NAMALWA (cell line): ENCODE measurements around the gene NOX3.
"Not testable (repeated sequence)": the region's sequence is repeated elsewhere in the genome, so short reads cannot be mapped to it uniquely, and the experiment has no call there.

ENCODE experiments used
- DNase-seq: peaks from one replicate; pipeline ENCODE4 v3.0.0-alpha.2; 2015; ENCODE audit warnings: low spot score

Gene NOX3

DNA sequence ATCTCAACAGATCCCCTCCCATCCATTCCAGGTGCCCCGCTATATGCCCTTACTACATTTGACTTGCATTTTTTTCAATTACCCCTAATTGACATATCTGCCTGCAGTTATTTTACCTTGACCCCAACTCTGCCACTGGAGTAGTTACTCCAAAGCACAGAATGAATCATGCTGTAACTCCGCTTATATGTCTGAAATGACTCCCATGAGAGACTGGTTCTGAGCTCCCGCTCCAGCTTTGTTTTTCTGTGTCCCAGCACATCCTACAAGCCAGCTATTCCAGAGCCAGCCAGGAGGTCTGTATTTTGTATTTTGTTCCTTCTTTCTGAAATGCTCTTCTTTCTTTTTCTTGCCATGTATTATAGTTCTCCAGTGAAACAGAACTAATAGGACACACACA, 10.9 kb upstream of the NOX3 start:
- no peak for DNase-seq

DNA sequence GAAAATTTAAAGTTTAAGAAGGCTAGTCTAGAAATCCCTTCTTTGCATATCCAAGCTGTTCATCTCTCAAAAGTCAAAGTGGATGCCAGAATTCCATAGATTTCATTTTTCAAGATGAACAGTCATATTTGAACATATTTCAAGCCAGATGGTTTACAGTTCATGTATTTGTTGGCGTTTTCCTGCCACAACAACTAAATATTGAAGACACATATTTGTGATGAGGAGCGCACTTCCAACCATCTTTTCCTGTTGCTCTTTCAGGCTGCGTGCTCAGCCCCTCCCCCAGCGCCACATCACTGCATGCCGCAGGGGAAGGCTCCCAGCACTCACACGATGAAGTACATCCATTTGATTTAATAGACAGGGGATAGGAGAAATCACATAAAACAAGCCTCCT, 5.9 kb upstream of the NOX3 start:
- DNase-seq, result no peak

DNA sequence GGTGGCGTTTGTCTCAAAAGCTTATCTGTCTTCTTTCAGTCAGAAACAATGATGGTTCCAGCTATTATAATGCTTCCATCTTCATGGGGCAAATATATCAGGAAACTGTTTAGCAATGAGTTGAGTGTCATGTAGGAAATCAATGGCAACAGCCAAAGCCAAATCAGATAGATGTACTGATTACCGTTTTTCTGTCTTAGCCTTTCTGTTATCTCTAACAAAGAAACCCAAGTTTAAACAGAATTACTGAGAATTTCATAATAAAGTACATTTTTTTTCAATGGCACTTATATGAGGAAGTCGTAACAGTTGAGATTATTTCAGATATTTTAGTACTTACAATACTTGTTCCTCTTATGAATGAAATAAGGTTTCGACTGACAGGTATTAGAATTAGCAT, 1.2 kb downstream of the NOX3 start:
- no peak for DNase-seq

DNA sequence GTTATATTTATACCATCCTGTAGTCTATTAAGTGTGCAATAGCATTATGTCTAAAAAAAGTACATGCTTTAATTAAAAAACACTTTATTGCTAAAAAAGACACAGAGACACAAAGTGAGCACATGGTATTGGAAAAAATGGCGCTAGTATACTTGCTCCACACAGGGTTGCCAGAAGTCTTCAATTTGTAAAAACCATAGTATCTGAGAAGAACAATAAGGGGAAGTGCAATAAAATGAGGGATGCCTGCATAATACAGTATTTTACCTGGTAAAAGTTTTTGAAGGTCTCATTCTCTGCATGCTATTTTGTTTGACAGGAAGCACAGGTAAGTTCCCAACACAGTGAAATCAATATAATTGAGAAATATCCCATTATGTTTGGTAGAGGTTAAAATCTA, 1.6 kb downstream of the NOX3 start:
- DNase-seq, result no peak

DNA sequence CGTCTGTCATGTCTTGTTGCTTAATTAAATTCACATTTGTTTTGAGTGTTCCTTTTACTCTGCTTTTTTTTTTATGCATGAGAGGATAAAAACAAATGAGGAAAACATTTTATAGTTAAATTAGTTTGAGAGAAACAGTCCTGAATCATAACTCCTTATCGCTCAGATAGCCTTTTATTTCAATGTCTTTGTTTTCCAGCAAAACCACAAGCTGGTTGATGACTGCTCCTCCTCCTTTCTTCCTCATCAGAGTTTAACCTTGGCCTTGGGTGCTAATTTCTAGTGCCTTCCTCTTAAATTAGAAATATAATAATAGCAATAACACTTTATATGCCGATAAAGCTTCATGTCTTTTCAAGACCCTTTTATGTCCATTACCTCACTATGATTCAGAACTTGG, 3.1 kb downstream of the NOX3 start:
- no peak for DNase-seq

DNA sequence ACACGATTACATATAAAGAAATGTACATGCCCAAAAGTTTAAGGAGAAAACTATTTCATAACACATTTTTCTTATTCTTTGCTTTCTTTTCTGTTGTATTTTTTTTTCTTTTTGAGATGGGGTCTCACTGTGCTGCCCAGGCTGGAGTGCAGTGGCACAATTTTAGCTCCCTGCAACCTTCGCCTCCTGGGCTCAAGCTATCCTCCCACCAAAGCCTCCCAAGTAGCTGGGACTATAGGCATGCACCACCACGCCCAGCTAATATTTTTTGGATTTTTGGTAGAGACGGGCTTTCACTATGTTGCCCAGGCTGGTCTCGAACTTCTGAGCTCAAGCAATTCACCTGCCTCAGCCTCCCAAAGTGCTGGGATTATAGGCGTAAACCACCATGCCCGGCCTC, 4.1 kb downstream of the NOX3 start:
- not testable (repeated sequence) for DNase-seq

DNA sequence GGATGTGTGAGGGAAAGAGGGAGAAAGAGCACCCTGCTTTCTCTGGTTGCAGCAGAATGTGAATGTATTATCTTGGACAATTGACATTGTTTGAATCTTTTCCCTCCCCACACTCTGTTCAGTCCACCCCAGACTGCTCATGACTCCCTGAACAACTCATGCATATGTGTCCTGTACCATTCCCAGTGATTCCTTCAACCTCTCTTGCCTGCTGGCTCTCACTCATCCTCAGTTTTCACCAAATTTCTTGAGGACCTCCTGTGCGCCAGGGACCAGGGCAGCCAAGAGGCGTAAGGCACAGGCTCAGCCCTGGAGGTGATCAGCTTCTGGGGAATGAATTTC, 5.4 kb downstream of the NOX3 start:
- DNase-seq, result no peak

DNA sequence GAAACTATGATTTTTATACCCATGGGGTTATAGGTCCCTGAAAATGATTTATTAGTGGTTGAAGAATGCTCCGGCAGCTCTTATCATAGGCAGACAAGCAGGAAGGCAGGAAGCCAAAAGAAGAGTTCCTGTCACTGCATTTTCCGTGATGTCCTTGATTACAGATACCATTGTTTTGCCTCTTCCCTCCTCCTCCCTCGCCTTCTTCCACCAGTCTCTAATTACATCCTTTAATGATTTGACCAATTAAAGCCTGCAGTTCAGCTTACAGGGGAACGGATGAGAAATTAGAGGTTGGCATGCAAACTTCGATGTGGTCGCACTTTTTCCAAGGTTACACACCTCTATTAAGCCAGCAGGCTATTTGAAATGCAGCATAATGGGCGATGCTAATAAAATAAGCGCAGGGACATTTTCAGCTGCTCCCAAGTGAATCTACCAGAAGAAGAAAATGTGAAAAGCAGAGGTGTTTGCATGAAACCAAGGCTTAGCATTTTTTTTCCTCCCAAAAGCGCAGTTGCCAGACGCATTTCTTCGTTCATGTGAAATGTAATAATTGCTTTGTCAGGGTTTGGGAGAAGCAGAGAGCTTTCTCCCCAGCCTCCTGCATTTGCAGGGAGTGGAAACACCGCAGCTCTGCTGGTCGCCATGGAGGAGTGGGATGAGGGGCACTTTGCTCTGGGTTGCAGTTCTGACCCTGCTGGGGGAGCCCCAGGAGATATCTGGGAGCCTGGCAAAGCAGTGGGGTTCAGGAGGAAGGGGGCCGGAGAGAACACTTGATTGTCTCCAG, 6.0 kb downstream of the NOX3 start:
- DNase-seq, result no peak

DNA sequence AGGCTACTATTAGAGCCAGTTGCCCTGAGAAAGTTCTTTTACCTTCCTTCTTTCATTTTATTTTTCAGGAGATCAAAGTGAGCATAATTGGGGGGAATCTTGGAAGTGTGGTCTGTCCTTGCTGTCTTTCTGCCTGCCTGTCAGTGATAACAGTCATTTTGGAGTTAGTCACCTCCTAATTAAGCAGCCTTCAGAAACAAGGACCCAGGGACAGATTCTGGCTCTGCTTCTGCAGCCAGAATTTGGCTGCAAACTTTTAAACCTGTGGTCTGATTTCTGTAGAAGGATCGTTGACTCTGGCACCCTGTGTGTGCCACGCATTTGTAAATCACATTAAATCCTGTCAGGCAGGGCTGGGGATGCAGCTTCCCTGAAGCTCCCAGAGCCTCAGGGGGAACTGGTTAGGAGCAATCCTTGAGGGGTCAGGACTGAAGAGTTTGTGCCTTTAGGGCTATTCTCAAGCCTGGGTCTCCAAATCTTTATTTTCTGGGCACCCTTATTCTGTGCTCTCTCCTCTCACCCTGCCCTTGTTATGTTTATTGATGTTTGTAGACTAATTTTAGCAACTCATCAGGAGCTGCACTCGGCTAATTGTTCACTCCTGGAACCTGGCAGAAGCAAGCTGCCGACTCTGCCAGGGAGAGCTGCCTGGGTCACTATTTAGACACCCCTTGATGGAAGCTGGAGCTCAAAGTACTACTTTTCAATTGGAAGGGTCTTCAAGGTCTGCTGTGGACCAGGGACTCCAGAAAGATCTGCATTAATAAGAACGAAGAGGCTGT, 6.8 kb downstream of the NOX3 start:
- DNase-seq, result no peak

DNA sequence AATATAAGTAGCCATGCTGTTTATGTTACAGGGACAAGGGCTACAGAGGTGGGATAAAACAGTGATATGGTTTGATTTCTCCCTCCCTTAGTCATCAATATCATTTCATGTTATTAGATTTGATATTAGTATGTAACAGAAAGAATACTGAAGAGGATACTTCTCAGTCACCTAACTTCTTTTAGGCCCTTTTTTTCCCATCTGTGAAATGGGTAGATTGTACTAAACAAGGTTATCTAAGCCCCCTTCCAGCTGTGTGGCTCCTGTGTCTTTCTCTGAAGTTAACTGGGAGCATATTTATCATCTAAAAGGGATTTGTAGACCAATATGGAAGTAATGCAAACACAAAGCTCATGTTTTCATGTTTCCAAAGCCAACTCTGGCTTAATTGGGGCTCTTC, 7.7 kb downstream of the NOX3 start:
- no peak for DNase-seq

DNA sequence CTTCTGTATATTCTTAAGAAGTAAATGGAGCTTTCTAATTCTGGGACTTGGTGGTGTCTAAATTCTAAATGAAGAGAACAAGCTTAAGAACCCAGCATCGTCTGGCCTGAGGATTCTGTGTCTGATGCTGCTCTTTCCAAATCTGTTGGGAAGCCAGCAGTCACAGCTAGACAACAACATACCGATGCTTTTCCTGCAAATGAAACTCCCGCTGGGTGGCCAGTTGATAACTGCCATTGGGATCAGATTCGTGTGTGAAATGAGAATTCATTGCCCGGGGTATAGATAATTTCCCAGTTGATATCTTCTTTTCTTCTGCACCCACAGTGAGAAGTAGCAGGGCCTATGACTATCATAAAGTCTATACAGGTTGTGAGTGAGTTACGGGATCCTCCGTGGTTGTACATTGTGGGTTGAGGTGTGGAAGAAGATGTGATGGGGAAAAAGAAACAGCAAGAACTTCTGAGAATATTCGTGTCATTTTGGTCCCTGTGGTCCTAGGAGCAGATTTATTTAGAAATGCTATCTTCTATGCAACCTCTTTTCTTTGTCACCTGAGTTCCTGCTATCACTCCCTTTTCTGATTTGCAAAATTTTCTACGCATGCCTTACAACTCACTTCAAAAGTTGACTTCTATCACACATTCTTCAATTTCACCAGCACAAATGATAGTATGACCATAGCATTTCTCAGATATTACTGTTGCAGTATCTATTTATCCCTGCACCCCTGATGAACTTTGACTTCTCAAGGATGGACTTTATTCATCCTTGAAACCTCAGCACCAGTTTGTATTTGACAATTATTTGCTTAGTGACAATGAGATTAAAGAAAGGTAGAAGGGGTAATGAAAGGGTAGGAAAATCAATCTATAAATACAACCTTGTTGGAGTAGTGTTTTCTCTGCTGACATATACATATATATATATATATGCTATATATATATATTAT, 10.4 kb downstream of the NOX3 start:
- no peak for DNase-seq

DNA sequence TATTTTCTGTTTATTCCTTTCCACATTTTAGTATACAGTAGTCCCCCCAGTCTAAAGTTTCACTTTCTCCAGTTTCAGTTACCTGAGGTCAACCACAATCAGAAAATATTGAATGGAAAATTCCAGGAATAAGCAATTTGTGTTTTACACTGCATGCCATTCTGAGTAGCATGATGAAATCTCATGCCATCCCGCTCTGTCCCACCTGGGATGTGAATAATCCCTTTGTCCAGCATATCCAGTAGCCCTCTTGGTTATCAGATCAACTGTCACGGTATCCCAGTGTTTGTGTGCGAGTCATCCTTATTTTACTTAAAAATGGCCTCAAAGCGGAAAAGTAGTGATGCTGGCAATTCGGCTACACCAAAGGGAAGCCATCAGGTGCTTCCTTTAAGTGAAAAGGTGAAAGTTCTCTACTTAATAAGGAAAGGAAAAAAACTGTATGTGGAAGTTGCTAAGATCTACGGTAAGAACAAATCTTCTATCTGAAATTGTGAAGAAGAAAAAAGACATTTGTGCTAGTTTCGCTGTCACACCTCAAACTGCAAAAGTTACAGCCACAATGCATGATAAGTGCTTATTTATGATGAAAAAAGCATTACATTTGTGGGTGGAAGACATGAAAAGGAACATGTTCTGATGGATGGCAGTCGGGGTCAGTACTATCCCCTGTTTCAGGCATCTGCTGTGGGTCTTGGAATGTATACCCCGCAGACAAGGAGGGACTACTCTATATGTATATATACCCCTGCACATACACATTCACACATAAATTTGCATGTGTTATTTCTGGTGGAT, 11.3 kb downstream of the NOX3 start:
- DNase-seq, result no peak

DNA sequence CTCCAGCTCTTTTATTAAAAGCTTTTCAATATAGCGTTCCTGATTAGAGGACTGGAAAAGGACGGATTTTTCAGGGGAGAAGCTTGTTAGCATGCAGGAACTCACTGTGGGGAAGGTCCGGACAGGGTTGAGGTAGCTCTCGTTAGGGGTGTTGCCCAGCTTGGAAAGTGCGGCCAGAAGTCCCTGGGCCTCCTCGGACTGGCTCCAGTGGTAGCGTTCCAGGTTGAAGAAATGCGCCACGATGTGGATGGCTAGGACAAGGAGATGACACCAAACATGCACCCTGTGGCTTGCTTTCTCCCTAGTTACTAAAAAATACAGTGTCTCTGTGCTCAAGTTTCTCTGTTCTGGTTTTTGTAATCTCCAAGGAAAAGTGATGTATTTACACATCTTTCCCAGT, 12.5 kb downstream of the NOX3 start:
- DNase-seq, result no peak

DNA sequence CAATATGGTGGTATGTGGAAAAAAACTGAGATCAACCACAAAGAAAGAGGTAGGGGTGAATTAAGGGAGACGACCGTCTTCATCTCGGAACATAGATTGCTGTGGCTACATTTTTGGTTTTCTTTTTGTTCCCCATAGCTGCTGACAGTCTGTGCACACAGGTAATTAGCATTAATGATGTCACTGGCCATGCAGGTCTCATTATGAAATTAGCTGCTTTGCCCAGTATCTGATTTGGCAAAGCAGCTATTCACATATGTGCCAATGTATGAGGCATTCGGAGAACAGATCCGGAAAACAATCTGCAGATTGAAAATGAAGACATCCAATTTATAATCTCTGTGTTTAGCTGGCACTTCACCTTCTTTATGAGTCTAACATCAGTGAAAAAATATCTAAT, 13.1 kb downstream of the NOX3 start:
- DNase-seq, result no peak

DNA sequence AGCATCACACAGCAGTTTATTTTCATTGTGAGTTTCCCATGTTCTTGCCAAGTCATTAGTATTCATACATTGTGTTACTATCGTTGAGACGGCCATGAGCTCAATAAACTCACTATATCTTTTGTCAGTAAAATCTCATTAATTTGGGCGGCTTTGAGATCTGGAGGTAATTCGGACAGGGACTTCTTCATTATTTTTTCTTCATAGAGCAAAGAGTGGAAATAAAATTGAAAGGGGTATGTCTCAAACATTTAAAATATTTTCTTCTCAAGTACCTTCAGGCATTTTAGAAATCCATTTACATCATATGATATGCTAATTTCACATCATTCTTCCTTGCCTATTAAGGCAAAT, 14.6 kb downstream of the NOX3 start:
- DNase-seq, result no peak

DNA sequence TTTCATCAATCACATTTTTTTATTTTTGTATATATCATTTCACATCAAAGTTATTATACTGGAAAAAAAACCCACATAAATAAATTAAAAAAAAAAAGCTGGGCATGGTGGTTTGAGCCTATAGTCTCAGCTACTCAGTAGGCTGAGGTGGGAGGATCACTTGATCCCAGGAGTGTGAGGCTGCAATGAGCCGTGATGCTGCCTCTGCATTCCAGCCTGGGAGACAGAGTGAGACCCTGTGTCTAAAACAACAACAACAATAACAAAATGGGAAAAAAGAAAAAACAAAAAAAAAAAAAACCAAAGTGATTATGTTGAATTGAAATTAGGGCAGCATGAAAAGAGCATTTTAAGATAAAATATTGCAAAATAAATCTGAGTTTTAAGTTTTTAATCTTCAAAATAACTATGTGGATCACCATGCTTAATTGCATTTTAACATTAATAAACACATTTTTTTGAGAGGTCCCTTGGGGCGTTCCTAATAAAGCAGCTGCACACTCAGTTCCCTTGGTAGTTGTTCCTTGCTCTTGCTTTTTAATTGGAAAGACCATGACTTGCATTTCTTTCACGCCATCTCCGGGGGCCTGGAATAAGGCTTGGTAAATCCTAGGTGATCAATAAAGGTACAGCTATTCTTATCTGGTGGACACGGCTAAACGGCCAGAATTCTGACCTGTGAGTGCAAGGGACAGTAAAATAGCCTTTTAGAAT, 15.1 kb downstream of the NOX3 start:
- no peak for DNase-seq

DNA sequence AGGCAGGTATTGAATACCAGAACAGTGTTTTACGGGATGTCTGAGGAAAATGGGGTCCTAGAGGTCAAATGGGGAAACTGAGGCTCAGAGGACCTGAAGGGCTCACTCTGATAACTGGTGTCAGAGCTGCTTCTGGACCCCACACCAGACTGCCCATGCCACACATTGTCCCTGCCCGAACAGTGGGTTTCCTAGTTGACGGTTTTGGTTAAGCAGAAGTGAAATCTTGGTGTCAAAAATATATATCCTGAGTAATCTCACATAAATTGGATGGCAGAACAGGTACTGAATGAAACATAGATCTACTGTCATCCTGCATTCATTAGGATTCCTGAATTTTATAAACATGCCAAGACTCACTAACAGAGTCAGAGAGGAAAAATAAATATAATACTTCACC, 16.3 kb downstream of the NOX3 start:
- DNase-seq, result peak; percentile 18

DNA sequence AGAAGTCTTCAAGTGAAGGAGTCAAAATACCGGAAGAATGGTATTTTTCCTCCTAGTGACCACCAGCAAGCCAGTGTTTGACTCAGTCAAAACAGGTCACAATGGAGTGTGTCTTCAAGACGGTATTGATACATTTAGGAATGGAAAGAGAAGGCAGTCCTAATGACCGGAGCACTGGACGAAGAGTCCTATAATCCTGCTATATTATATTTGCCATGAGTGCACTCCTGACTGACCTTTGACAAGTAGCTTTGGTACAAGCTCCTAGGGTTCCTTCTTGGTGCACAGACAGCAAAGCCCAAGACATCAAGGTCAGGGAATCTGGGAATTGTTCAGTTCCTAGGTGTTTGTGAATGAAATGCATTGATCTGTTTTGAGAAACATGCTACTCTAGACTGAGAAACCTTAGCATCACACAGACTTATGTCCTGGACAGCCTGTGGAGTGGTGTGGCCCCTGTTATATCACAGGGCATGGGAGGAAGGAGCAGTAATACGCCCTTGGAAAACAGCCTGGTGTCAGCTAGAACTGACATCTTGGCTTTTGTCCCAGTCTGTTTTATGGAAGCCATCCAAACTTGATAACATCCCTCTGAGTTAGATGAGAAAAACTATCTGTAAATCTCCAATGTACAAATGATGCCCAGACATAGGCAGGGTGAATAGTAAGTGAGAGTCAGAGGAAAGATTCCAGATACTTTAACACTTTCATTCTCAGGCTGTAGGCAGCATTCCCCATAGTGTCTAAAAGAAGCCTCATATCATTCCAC, 18.5 kb downstream of the NOX3 start:
- DNase-seq, result no peak

DNA sequence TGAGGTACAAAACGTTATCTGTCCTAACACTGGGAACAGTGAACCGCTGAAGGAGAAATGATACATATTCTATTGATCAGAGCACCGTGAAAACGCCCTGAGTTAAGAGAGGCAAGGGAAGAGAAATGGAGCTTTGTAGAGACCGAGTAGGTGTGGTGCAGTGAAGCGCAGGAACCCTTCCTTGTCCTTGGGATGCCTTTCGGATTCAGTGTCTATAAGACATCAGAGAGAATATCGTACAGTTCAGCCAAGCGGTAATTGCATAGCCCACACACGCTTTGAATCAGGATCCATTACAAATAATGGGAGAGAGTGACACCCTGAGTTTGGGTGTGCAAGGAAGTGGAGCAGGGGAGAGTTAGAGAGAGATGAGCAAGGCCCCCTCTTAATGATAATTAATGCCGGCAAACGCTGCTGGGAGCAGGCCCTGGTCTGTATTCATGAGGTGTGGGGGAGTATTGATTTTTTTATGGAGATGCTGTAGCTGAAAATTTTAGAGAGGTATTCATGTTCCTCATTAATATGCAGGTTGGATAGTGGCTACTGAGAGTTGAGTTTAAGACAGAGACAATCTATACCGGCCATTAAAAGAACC, 20.7 kb downstream of the NOX3 start:
- DNase-seq, result no peak

DNA sequence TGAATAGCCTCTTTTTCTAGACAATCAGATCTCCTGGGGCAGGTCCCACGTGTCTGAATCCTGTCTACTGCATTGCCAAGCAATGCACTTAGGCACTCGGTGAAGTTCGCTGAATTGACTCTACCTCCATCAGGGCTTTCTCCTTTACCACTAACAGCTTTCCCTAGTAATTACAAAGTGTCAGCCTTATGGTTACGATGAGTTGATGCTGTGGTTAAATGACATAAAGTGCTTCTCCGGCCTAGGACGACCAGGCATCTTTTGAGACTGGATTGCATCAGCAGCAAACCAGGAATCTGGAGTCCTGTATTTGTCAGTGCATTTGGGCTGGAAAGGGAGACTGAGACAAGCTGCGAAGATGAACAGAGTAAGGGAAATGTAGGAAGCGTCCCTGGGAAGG, 21.5 kb downstream of the NOX3 start:
- DNase-seq, result no peak
